ENCODE data around the gene ACSL5. TPM values are rescaled to one million over a fixed set of nuclear protein-coding genes. Genes with fewer than 3 reads are reported as not detected.
"Not testable (repeated sequence)": the region's sequence is repeated elsewhere in the genome, so short reads cannot be mapped to it uniquely, and the experiment has no call there.

Gene ACSL5
- polyA plus RNA-seq, 2 donors = 3.6 to 5.6 TPM

- not testable (repeated sequence) for H3K4me1 ChIP-seq (ENCODE audit: control insufficient read depth in 2 of 2, insufficient read depth in 2 of 2, low read length in 1 of 2); H3K9me3 ChIP-seq (ENCODE audit: control insufficient read depth in 2 of 2, insufficient read depth in 1 of 2, low read depth in 1 of 2, low read length in 1 of 2); H3K27me3 ChIP-seq (ENCODE audit: control insufficient read depth in 1 of 2, insufficient read depth in 2 of 2, low read length in 2 of 2); H3K4me3 ChIP-seq (ENCODE audit: low read depth in 1 of 2, low read length in 2 of 2); H3K36me3 ChIP-seq (ENCODE audit: control insufficient read depth in 2 of 2, insufficient read depth in 2 of 2, low read length in 1 of 2); H3K27ac ChIP-seq (ENCODE audit: low read depth in 2 of 2, low read length in 1 of 2)
- WGBS, 2 donors = 89 to 92% methylated on average over 11 of the region's 11 CpGs
Measured at GRCh38 chr10:112372182-112372810, 1.6 kb upstream of the ACSL5 start.

- Histone ChIP-seq H3K4me3 (ENCODE audit: low read depth in 1 of 2, low read length in 2 of 2) (peak overlapping the region in 1 of 2 donors; percentile 47), H3K27me3 (ENCODE audit: control insufficient read depth in 1 of 2, insufficient read depth in 2 of 2, low read length in 2 of 2) (no peaks in the 10 kb centered on the region), H3K27ac (ENCODE audit: low read depth in 2 of 2, low read length in 1 of 2) (peak overlapping the region; percentile 52 to 75), H3K9me3 (ENCODE audit: control insufficient read depth in 2 of 2, insufficient read depth in 1 of 2, low read depth in 1 of 2, low read length in 1 of 2) (no peaks in the 10 kb centered on the region), H3K36me3 (ENCODE audit: control insufficient read depth in 2 of 2, insufficient read depth in 2 of 2, low read length in 1 of 2) (no peaks in the 10 kb centered on the region), H3K4me1 (ENCODE audit: control insufficient read depth in 2 of 2, insufficient read depth in 2 of 2, low read length in 1 of 2) (peaks cover 3% of the 10 kb centered on the region in 2 donors)
- 52 to 57% methylated on average over 8 of the region's 8 CpGs for WGBS, 2 donors
Measured at GRCh38 chr10:112374724-112375541, 1.0 kb downstream of the ACSL5 start.

DNA sequence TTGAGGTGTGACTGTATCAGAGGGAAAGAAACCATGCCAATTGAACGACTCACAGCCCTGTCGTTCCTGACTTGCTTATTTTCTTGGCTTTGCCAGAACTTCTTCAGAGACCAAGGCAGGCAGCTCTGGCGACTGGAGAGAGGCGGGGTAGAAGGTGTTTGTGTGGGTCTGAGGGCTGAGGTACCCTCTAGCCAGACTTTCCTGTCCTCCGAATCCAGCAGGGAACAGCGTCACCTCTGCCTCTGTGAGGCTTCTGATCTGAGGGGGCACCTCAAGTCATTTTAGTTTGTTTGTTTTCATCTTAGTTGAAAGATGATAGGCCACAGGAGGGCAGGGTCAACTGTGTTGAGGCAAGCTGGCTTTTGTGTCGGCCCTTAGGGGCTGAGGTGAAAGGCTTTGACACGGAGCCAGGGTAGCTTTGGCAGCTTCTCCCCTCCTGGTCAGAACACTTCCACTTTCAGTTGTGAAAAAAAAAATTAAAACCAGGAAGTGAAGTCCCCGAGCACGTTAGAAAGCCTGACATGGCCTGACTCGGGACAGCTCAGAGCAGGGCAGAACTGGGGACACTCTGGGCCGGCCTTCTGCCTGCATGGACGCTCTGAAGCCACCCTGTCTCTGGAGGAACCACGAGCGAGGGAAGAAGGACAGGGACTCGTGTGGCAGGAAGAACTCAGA lies 1.9 kb downstream of the ACSL5 start:
- 13 to 23% methylated on average over 16 of the region's 16 CpGs for WGBS, 2 donors
- Histone ChIP-seq H3K27me3 (ENCODE audit: control insufficient read depth in 1 of 2, insufficient read depth in 2 of 2, low read length in 2 of 2) (no peaks in the 10 kb centered on the region), H3K9me3 (ENCODE audit: control insufficient read depth in 2 of 2, insufficient read depth in 1 of 2, low read depth in 1 of 2, low read length in 1 of 2) (no peaks in the 10 kb centered on the region), H3K36me3 (ENCODE audit: control insufficient read depth in 2 of 2, insufficient read depth in 2 of 2, low read length in 1 of 2) (no peaks in the 10 kb centered on the region), H3K4me1 (ENCODE audit: control insufficient read depth in 2 of 2, insufficient read depth in 2 of 2, low read length in 1 of 2) (peaks cover 3% of the 10 kb centered on the region in 2 donors), H3K4me3 (ENCODE audit: low read depth in 1 of 2, low read length in 2 of 2) (peak overlapping the region; percentile 47 to 51), H3K27ac (ENCODE audit: low read depth in 2 of 2, low read length in 1 of 2) (peak overlapping the region; percentile 57 to 75)

DNA sequence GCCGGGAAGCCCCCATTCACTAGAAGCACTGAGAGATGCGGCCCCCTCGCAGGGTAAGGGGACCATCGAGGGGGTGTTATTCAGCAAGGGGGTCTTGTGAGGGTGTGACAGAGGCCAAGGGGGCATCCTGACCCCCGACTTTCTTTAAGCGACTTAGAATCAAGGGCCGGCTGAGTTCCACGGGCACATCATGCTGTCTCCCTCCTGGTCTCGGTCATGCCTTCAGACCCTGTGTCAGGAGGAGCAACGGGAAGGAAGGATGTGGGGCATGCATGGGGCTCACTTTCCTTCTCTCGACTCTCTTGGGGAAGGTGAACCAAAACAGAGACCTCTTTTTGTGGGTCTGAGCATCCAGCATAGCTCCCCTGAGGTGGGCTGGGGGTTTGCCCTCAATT lies 2.5 kb downstream of the ACSL5 start:
- Histone ChIP-seq H3K27me3 (ENCODE audit: control insufficient read depth in 1 of 2, insufficient read depth in 2 of 2, low read length in 2 of 2) (no peaks in the 10 kb centered on the region), H3K27ac (ENCODE audit: low read depth in 2 of 2, low read length in 1 of 2) (peak overlapping the region; percentile 42 to 57), H3K4me3 (ENCODE audit: low read depth in 1 of 2, low read length in 2 of 2) (peak overlapping the region; percentile 47 to 51), H3K36me3 (ENCODE audit: control insufficient read depth in 2 of 2, insufficient read depth in 2 of 2, low read length in 1 of 2) (no peaks in the 10 kb centered on the region), H3K4me1 (ENCODE audit: control insufficient read depth in 2 of 2, insufficient read depth in 2 of 2, low read length in 1 of 2) (peaks cover 3% of the 10 kb centered on the region in 2 donors), H3K9me3 (ENCODE audit: control insufficient read depth in 2 of 2, insufficient read depth in 1 of 2, low read depth in 1 of 2, low read length in 1 of 2) (no peaks in the 10 kb centered on the region)
- 45 to 50% methylated on average over 11 of the region's 11 CpGs for WGBS, 2 donors

DNA sequence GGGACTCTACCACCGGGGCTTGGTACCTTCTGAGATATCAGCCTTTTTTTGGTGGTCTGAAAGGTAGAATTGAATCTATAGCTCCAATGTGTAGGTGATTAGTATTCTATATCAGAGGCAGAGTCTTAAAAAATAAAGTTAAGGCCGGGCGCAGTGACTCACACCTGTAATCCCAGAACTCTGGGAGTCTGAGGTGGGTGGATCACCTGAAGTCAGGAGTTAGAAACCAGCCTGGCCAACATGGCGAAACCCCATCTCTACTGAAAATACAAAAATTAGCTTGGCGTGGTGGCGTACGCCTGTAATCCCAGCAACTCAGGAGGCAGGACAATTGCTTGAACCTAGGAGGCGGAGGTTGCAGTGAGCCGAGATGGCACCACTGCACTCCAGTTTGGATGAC lies 3.2 kb downstream of the ACSL5 start:
- not testable (repeated sequence) for H3K27me3 ChIP-seq (ENCODE audit: control insufficient read depth in 1 of 2, insufficient read depth in 2 of 2, low read length in 2 of 2); H3K36me3 ChIP-seq (ENCODE audit: control insufficient read depth in 2 of 2, insufficient read depth in 2 of 2, low read length in 1 of 2); H3K4me1 ChIP-seq (ENCODE audit: control insufficient read depth in 2 of 2, insufficient read depth in 2 of 2, low read length in 1 of 2); H3K9me3 ChIP-seq (ENCODE audit: control insufficient read depth in 2 of 2, insufficient read depth in 1 of 2, low read depth in 1 of 2, low read length in 1 of 2); H3K27ac ChIP-seq (ENCODE audit: low read depth in 2 of 2, low read length in 1 of 2)
- H3K4me3 ChIP-seq (ENCODE audit: low read depth in 1 of 2, low read length in 2 of 2) = peak overlapping the region in 1 of 2 donors; percentile 47
- WGBS, 2 donors = 82 to 91% methylated on average over 9 of the region's 9 CpGs

- Histone ChIP-seq H3K9me3 (ENCODE audit: control insufficient read depth in 2 of 2, insufficient read depth in 1 of 2, low read depth in 1 of 2, low read length in 1 of 2) (no peaks in the 10 kb centered on the region), H3K4me3 (ENCODE audit: low read depth in 1 of 2, low read length in 2 of 2) (no peak overlapping the region), H3K36me3 (ENCODE audit: control insufficient read depth in 2 of 2, insufficient read depth in 2 of 2, low read length in 1 of 2) (no peaks in the 10 kb centered on the region), H3K27me3 (ENCODE audit: control insufficient read depth in 1 of 2, insufficient read depth in 2 of 2, low read length in 2 of 2) (no peaks in the 10 kb centered on the region), H3K27ac (ENCODE audit: low read depth in 2 of 2, low read length in 1 of 2) (no peak overlapping the region), H3K4me1 (ENCODE audit: control insufficient read depth in 2 of 2, insufficient read depth in 2 of 2, low read length in 1 of 2) (peaks cover 3% of the 10 kb centered on the region in 2 donors)
- 76 to 87% methylated on average over 8 of the region's 8 CpGs for WGBS, 2 donors
Measured at GRCh38 chr10:112379635-112380296, 5.8 kb downstream of the ACSL5 start.

DNA sequence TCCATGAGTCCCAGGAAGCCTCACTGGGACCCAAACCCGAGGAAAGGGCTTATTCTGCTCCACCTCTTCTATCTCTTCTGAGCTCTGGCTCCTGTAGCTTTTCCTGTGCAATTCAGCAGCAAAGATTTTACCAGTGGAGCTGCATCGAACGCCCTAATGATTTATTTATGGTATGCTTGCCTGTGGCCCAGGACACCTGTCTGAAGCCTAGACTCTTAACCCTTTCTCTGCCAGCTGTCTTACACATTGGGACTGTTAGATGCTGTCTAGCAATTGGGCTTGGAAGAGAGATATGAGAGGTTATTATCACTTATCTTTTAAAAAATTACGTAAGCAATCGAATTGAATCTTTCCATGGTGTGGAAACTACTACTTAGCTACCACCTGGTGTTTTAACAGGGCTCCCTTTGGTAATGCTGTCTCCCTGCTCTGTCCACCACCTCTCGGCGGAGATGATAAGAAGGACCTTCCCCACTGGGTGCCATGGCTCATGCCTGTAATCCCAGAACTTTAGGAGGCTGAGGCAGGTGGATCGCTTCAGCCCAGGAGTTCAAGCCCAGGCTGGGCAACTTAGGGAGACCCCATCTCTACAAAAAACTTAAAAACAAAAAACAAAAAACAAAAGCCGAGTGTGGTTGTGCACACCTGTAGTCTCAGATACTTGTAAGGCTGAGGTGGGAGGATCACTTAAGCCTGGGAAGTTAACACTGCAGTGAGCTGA lies 8.8 kb downstream of the ACSL5 start:
- Histone ChIP-seq H3K36me3 (ENCODE audit: control insufficient read depth in 2 of 2, insufficient read depth in 2 of 2, low read length in 1 of 2) (no peaks in the 10 kb centered on the region), H3K4me1 (ENCODE audit: control insufficient read depth in 2 of 2, insufficient read depth in 2 of 2, low read length in 1 of 2) (no peaks in the 10 kb centered on the region), H3K27me3 (ENCODE audit: control insufficient read depth in 1 of 2, insufficient read depth in 2 of 2, low read length in 2 of 2) (no peaks in the 10 kb centered on the region), H3K27ac (ENCODE audit: low read depth in 2 of 2, low read length in 1 of 2) (no peak overlapping the region), H3K9me3 (ENCODE audit: control insufficient read depth in 2 of 2, insufficient read depth in 1 of 2, low read depth in 1 of 2, low read length in 1 of 2) (no peaks in the 10 kb centered on the region), H3K4me3 (ENCODE audit: low read depth in 1 of 2, low read length in 2 of 2) (no peak overlapping the region)
- 64 to 76% methylated on average over 9 of the region's 9 CpGs for WGBS, 2 donors

GRCh38 chr10:112383325-112383724 lies 9.4 kb downstream of the ACSL5 start:
- Histone ChIP-seq H3K27me3 (ENCODE audit: control insufficient read depth in 1 of 2, insufficient read depth in 2 of 2, low read length in 2 of 2) (no peaks in the 10 kb centered on the region), H3K4me3 (ENCODE audit: low read depth in 1 of 2, low read length in 2 of 2) (no peak overlapping the region), H3K36me3 (ENCODE audit: control insufficient read depth in 2 of 2, insufficient read depth in 2 of 2, low read length in 1 of 2) (no peaks in the 10 kb centered on the region), H3K27ac (ENCODE audit: low read depth in 2 of 2, low read length in 1 of 2) (no peak overlapping the region), H3K4me1 (ENCODE audit: control insufficient read depth in 2 of 2, insufficient read depth in 2 of 2, low read length in 1 of 2) (no peaks in the 10 kb centered on the region), H3K9me3 (ENCODE audit: control insufficient read depth in 2 of 2, insufficient read depth in 1 of 2, low read depth in 1 of 2, low read length in 1 of 2) (no peaks in the 10 kb centered on the region)
- WGBS, 2 donors = 50 to 54% methylated on average over 3 of the region's 3 CpGs

GRCh38 chr10:112384141-112384540 lies 10.2 kb downstream of the ACSL5 start:
- H3K9me3 ChIP-seq (ENCODE audit: control insufficient read depth in 2 of 2, insufficient read depth in 1 of 2, low read depth in 1 of 2, low read length in 1 of 2) = no peaks in the 10 kb centered on the region
- no peak overlapping the region for H3K27ac ChIP-seq (ENCODE audit: low read depth in 2 of 2, low read length in 1 of 2)
- no peaks in the 10 kb centered on the region for H3K27me3 ChIP-seq (ENCODE audit: control insufficient read depth in 1 of 2, insufficient read depth in 2 of 2, low read length in 2 of 2)
- H3K4me1 ChIP-seq (ENCODE audit: control insufficient read depth in 2 of 2, insufficient read depth in 2 of 2, low read length in 1 of 2) = peaks cover 0 to 2% of the 10 kb centered on the region in 2 donors
- no peak overlapping the region for H3K4me3 ChIP-seq (ENCODE audit: low read depth in 1 of 2, low read length in 2 of 2)
- no peaks in the 10 kb centered on the region for H3K36me3 ChIP-seq (ENCODE audit: control insufficient read depth in 2 of 2, insufficient read depth in 2 of 2, low read length in 1 of 2)
- 78 to 80% methylated on average over 2 of the region's 2 CpGs for WGBS, 2 donors

All from esophagus (tissue), 2 donors.